Esophagus muscularis mucosa (tissue), 3 donors: ENCODE measurements around the gene KLC1.

Source experiments
- CTCF ChIP-seq, 3 experiments: fragments of 200-600 bp in 2 of 3; fragments of 450-650 bp in 1 of 3; sonication (generic) in 2 of 3; IDR thresholded peaks; one replicate each; pipeline ENCODE4 v1.5.1; 2017 to 2019; ENCODE audit warnings: antibody characterized with exemption in 3 of 3, mild to moderate bottlenecking in 2 of 3, moderate library complexity in 1 of 3
- POLR2AphosphoS5 ChIP-seq, 2 donors: sonication (generic); formaldehyde crosslinking; IDR thresholded peaks; one replicate each; pipeline ENCODE4 v1.6.1; 2017; ENCODE audit warnings: antibody characterized with exemption in 2 of 2

GRCh38 chr14:103650213-103650612 lies 21.2 kb downstream of the KLC1 start:
- TF ChIP-seq CTCF (IDR thresholded peaks at IDR 0.05) (no peak), POLR2AphosphoS5 (IDR thresholded peaks at IDR 0.05) (no peak)
